ENCODE results near the gene FRMD4A. TPM values are rescaled to one million over a fixed set of nuclear protein-coding genes. Genes with fewer than 3 reads are reported as not detected.

Gene FRMD4A
- total and polyA plus RNA-seq, 2 of the 4 experiments (the other 2 are of a cell fraction) = 30.3 to 68.8 TPM

- TF ChIP-seq NFE2L2 (IDR thresholded peaks at IDR 0.05; ENCODE audit: low read depth, low read length) (no peak), POLR2A (IDR thresholded peaks at IDR 0.05; ENCODE audit: low read depth, low read length) (no peak), FOS (IDR thresholded peaks at IDR 0.05; ENCODE audit: low read depth, low read length) (no peak), CHD1 (IDR thresholded peaks at IDR 0.05; ENCODE audit: low read depth, low read length) (no peak), USF2 (IDR thresholded peaks at IDR 0.05; ENCODE audit: low read depth, low read length) (no peak), MAZ (IDR thresholded peaks at IDR 0.05; ENCODE audit: borderline replicate concordance, low read depth, low read length) (no peak), CEBPB (IDR thresholded peaks at IDR 0.05; ENCODE audit: low read depth, low read length) (no peak), RCOR1 (IDR thresholded peaks at IDR 0.05; ENCODE audit: insufficient replicate concordance, low read length) (no peak), RAD21 (IDR thresholded peaks at IDR 0.05; ENCODE audit: low read length) (no peak), MXI1 (IDR thresholded peaks at IDR 0.05; ENCODE audit: borderline replicate concordance, low read depth, low read length) (no peak)
- Histone ChIP-seq H3K27ac (ENCODE audit: insufficient read depth, low read length) (no peak overlapping the region), H2AFZ (replicated peaks; ENCODE audit: low read length, poor library complexity) (no peak overlapping the region), H2BK20ac (ENCODE audit: low read depth, low read length) (no peak overlapping the region), H3K4me2 (ENCODE audit: low read depth, low read length) (no peak overlapping the region), H2BK5ac (ENCODE audit: low read depth, low read length, poor library complexity, severe bottlenecking) (no peak overlapping the region), H3K4me1 (ENCODE audit: control insufficient read depth, insufficient read depth, low read length) (peaks cover 3% of the 10 kb centered on the region), H4K91ac (ENCODE audit: insufficient read depth, low read depth, low read length) (no peak overlapping the region), H3K18ac (ENCODE audit: low read depth, low read length) (no peak overlapping the region), H3K56ac (ENCODE audit: extremely low read depth, insufficient read depth, low read length) (no peak overlapping the region), H2BK120ac (ENCODE audit: low read depth, low read length) (no peak overlapping the region), H2AK5ac (ENCODE audit: low read depth, low read length) (no peak overlapping the region), H3K4me3 (ENCODE audit: insufficient read depth, low read depth, low read length) (no peak overlapping the region), H2AK9ac (replicated peaks; ENCODE audit: low read depth, low read length, poor library complexity) (no peak overlapping the region), H4K5ac (ENCODE audit: low read depth, low read length) (no peak overlapping the region), H3K4ac (ENCODE audit: low read depth, low read length) (no peak overlapping the region), H4K20me1 (ENCODE audit: insufficient read depth, low read length) (no peaks in the 10 kb centered on the region), H3K79me1 (ENCODE audit: low read depth in 1 of 2, low read length in 2 of 2) (no peaks in the 10 kb centered on the region), H3K36me3 (ENCODE audit: control insufficient read depth, insufficient read depth, low read length) (no peaks in the 10 kb centered on the region), H3K14ac (replicated peaks; ENCODE audit: low read depth, low read length) (no peak overlapping the region), H3K9ac (ENCODE audit: low read depth, low read length) (no peak overlapping the region), H3K9me3 (ENCODE audit: control insufficient read depth, insufficient read depth, low read length) (no peaks in the 10 kb centered on the region), H4K8ac (ENCODE audit: low read depth in 2 of 2, low read length in 2 of 2) (no peak overlapping the region), H3K27me3 (ENCODE audit: control insufficient read depth, insufficient read depth, low read length) (peaks cover 62% of the 10 kb centered on the region), H3K9me1 (ENCODE audit: insufficient read depth, low read length) (no peaks in the 10 kb centered on the region), H3K23ac (ENCODE audit: low read depth, low read length) (no peak overlapping the region), H2BK15ac (ENCODE audit: low read depth, low read length) (no peak overlapping the region)
- ChIA-PET POLR2A (ENCODE audit: unreplicated experiment) (no interaction called here), CTCF (no interaction called here)
- intact Hi-C loops (cut with micrococcal nuclease) = no loop called here
- DNase-seq (peak; percentile 43), ATAC-seq (ENCODE audit: low read depth) (peak; percentile 32; the same call in 1 of the 2 replicates)
- in situ Hi-C loops (cut with MboI; ENCODE audit: low sequenced_read_pairs) = no loop called here
- 60% methylated on average over 2 of the region's 5 CpGs; no CpG with 5 or more reads in 1 of the 2 experiments for WGBS, 2 experiments (ENCODE audit: extremely low coverage in 2 of 2, insufficient read length in 1 of 2)
- BruUV-seq (replicated peaks) = no TSS peak
- dilution Hi-C loops (cut with HindIII; ENCODE audit: low sequenced_read_pairs, unreplicated experiment) = no loop called here
Measured at GRCh38 chr10:14219411-14219810, 111.3 kb downstream of the FRMD4A start.

Data from IMR-90 (cell line).